Activated CD8-positive, alpha-beta memory T cell treated with anti-CD3 and anti-CD28 coated beads, Interleukin-2, amount 10 ng/mL, durations not matched to agents 7 days and 5 days (primary cell): Measurements from ENCODE around the gene HPS5. TPM values are rescaled to one million over a fixed set of nuclear protein-coding genes. Genes with fewer than 3 reads are reported as not detected.
"Not testable (repeated sequence)": the region's sequence is repeated elsewhere in the genome, so short reads cannot be mapped to it uniquely, and the experiment has no call there.

ENCODE experiments used
- ATAC-seq: fragments of 150-1000 bp; cut with Tn5 transposase; one replicate; pipeline ENCODE4 v1.10.0; 2021; ENCODE audit warnings: moderate library complexity
- CTCF ChIA-PET: fragments of 350-600 bp; sonication (Branson Sonifier 250); formaldehyde crosslinking; loops from one replicate; lab custom pipeline; 2021; ENCODE audit warnings: antibody characterized with exemption; lab: Charles Lee
- DNase-seq: peaks from one replicate; pipeline ENCODE4 v3.0.0-alpha.2; 2020
- H3K27ac Mint-ChIP-seq: one replicate; pipeline ENCODE4 v1.8.0; 2021; ENCODE audit warnings: mild to moderate bottlenecking, mixed read lengths
- H3K27me3 Mint-ChIP-seq: one replicate; pipeline ENCODE4 v1.8.0; 2021; ENCODE audit warnings: mixed read lengths
- H3K36me3 Mint-ChIP-seq: one replicate; pipeline ENCODE4 v1.8.0; 2021; ENCODE audit warnings: mild to moderate bottlenecking, mixed read lengths
- H3K4me1 Mint-ChIP-seq: one replicate; pipeline ENCODE4 v1.8.0; 2021; ENCODE audit warnings: mixed read lengths
- H3K4me3 Mint-ChIP-seq: one replicate; pipeline ENCODE4 v1.8.0; 2021; ENCODE audit warnings: mild to moderate bottlenecking, moderate library complexity, mixed read lengths
- H3K9me3 Mint-ChIP-seq: one replicate; pipeline ENCODE4 v1.8.0; 2022; ENCODE audit warnings: low read depth, mixed read lengths
- total RNA-seq, 2 experiments: library from RNA; stranded (reverse); gene quantifications; one replicate each; pipeline ENCODE4 v1.2.3, GENCODE V29; 2021

The HPS5 gene
- total RNA-seq, 2 experiments from 2014 or later = 19.3 to 19.8 TPM

- ATAC-seq = no peak
Measured at GRCh38 chr11:18285841-18286240, 36.1 kb downstream of the HPS5 start.

GRCh38 chr11:18282626-18283025 is 39.3 kb downstream of the HPS5 start:
- CTCF ChIA-PET = no interaction called here
- H3K9me3 Mint-ChIP-seq = no peaks in the 10 kb centered on the region
- peaks cover 51% of the 10 kb centered on the region for H3K36me3 Mint-ChIP-seq
- peak overlapping the region; percentile 42 for H3K27ac Mint-ChIP-seq
- no peak overlapping the region for H3K4me3 Mint-ChIP-seq
- ATAC-seq = no peak
- DNase-seq = no peak
- H3K27me3 Mint-ChIP-seq = no peaks in the 10 kb centered on the region
- peaks cover 28% of the 10 kb centered on the region for H3K4me1 Mint-ChIP-seq

More at GRCh38 chr11:18285841-18286240, 36.1 kb downstream of the HPS5 start:
- H3K27ac Mint-ChIP-seq = no peak overlapping the region
- CTCF ChIA-PET = interaction anchor here (2.1 kb wide), 1 partner anchor 42 kb away, joined by 8 read pairs; no protein-coding TSS in a partner anchor
- H3K36me3 Mint-ChIP-seq = peaks cover 45% of the 10 kb centered on the region
- DNase-seq = no peak
- peaks cover 10% of the 10 kb centered on the region for H3K4me1 Mint-ChIP-seq
- H3K4me3 Mint-ChIP-seq = no peak overlapping the region
- H3K27me3 Mint-ChIP-seq = no peaks in the 10 kb centered on the region
- H3K9me3 Mint-ChIP-seq = no peaks in the 10 kb centered on the region

DNA sequence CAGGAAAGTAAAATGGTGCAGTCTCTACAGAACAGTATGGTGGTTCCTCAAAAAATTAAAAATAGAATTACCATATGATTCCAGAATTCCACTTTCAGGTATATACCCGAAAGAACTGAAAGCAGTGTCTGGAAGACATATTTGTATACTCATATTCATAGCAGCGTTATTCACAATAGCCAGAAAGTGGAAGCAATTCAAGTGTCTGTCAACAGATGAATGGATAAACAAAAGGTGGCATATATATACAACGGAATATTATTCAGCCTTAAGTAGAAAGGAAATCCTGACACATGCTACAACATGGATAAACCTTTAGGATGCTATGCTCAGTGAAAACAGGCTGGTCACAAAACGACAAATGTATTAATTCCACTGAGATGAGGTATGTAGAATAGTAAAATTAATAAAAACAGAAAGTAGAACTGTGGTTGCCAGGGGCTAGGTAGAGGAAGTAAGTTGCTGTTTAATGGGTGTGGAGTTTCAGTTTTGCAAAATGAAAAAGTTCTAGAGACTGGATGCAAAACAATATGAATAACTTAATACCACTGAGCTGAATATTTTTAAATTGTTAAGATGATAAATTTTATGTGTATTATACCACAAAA is 41.4 kb downstream of the HPS5 start:
- Mint-ChIP-seq H3K27ac (peak overlapping the region; percentile 84), H3K4me1 (peaks cover 28% of the 10 kb centered on the region), H3K27me3 (no peaks in the 10 kb centered on the region), H3K36me3 (peaks cover 43% of the 10 kb centered on the region), H3K4me3 (peak overlapping the region; percentile 63), H3K9me3 (no peaks in the 10 kb centered on the region)
- CTCF ChIA-PET = no interaction called here
- ATAC-seq (peak; percentile 88), DNase-seq (no peak)

DNA sequence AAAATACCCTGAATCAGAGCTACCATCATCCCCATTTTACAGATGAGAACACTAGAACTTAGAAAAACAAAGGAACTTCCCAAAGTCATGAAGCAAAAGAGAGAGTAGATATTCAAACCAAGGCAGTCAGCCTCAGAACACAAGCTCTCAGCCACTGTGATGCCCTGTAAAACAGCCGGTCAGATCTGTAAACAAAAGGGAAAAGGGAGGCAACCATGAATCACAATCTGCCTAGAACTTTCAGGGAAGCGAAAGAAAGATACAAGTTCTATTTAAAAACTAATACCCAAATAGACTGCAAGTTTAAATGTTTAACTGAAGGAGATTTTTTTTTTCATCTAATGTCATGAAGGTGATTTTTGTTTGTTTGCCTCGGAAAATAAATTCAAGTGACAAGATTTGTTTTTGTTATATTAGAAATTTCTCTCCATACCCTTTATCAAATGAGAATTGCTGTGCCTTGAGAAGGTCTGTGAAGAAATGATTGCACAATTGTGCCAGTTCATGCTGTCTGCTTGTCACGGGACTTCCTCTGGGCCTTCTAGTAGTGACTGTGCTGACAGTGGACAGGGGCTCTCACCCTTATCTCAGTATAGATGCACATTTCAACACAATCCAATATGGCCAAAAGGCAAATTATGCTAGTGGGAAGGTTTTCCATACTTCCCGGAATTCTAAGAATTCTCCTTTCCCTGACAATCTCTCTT is 44.2 kb downstream of the HPS5 start:
- DNase-seq = no peak
- peak overlapping the region; percentile 4 for H3K27ac Mint-ChIP-seq
- H3K36me3 Mint-ChIP-seq = peaks cover 32% of the 10 kb centered on the region
- no peaks in the 10 kb centered on the region for H3K27me3 Mint-ChIP-seq
- CTCF ChIA-PET = interaction anchor here (3.8 kb wide), 1 partner anchor 34 kb away, joined by 15 read pairs; no protein-coding TSS in a partner anchor
- no peak for ATAC-seq
- H3K4me3 Mint-ChIP-seq = no peak overlapping the region
- H3K4me1 Mint-ChIP-seq = peaks cover 28% of the 10 kb centered on the region
- no peaks in the 10 kb centered on the region for H3K9me3 Mint-ChIP-seq

GRCh38 chr11:18271206-18271605 is 50.7 kb downstream of the HPS5 start:
- Mint-ChIP-seq H3K27ac (no peak overlapping the region), H3K27me3 (no peaks in the 10 kb centered on the region), H3K4me3 (no peak overlapping the region), H3K9me3 (no peaks in the 10 kb centered on the region), H3K4me1 (peaks cover 13% of the 10 kb centered on the region), H3K36me3 (peaks cover 1% of the 10 kb centered on the region)
- ATAC-seq = no peak
- CTCF ChIA-PET = no interaction called here
- DNase-seq = no peak

GRCh38 chr11:18270102-18270501 is 51.8 kb downstream of the HPS5 start:
- Mint-ChIP-seq H3K9me3 (no peaks in the 10 kb centered on the region), H3K4me3 (no peak overlapping the region), H3K4me1 (peaks cover 19% of the 10 kb centered on the region), H3K36me3 (peaks cover 1% of the 10 kb centered on the region), H3K27me3 (no peaks in the 10 kb centered on the region), H3K27ac (no peak overlapping the region)
- CTCF ChIA-PET = interaction anchor here (1.1 kb wide), 1 partner anchor 26 kb away, joined by 3 read pairs; no protein-coding TSS in a partner anchor
- no peak for ATAC-seq
- no peak for DNase-seq

DNA sequence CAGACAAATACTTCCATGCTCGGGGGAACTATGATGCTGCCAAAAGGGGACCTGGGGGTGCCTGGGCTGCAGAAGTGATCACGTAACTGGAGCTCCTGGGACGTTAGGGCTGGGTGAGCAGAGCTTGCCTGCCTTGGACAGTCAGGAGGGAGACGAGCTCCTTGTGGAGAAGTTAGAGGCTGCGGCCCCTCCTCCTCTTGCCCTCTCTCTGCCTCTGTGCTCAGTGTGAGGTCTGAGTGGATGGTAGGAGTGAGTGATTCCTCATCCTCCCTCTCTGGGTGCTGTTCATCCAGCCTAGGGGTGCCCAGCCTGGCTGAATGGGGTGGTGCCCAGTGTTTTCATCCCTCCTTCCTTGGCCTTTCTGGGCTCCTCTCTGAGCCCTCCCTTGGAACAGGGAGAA is 52.7 kb downstream of the HPS5 start:
- CTCF ChIA-PET = interaction anchor here (1.7 kb wide), 1 partner anchor 25 kb away, joined by 6 read pairs; no protein-coding TSS in a partner anchor
- not testable (repeated sequence) for H3K27ac Mint-ChIP-seq, H3K9me3 Mint-ChIP-seq

DNA sequence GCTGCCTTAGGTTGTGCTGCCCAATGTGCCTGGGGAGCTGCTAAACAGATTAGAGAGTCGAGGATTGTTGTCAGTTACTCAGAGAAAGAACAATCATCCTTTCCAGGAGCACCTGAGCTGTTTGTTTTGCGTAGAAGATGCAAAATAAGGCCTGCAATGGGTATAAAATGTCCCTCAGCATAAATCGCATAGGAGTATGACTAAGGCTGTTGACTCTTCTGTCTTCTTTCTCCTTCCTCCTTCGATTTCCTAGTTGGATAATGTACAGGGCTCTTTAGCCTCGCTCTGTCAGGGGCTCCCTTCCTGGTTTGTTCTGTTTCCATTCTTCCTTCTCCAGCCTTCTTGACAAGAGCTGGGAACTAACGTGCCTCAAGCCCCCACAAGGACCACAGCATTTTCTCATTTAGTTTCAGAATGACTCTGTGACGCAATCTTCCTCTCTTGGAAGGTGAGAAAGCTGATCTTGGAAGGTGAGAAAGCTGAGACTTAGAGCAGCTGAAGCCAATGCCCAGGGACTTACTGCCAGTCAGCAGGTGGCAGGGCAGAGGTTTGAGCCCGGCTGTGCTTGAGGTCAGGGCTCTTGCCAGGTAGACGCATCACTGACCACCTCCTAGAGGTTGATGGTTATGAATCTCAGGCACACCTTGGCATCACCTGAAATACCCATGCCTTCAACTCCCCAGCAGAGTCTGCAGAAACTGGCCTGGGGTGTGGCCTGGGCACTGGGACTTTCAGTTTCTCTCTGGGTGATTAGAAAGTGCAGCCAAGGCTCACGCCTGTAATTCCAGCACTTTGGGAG is 54.4 kb downstream of the HPS5 start:
- Mint-ChIP-seq H3K27ac (peak overlapping the region; percentile 74), H3K4me3 (peak overlapping the region; percentile 46), H3K4me1 (peaks cover 36% of the 10 kb centered on the region)
- not testable (repeated sequence) for H3K27me3 Mint-ChIP-seq, H3K9me3 Mint-ChIP-seq, H3K36me3 Mint-ChIP-seq, DNase-seq
- CTCF ChIA-PET = interaction anchor here (1.7 kb wide), 1 partner anchor 23 kb away, joined by 6 read pairs; no protein-coding TSS in a partner anchor
- ATAC-seq = peak; percentile 86

More for the DNA sequence above, 52.7 kb downstream of the HPS5 start:
- DNase-seq, ATAC-seq, H3K36me3 Mint-ChIP-seq, H3K27me3 Mint-ChIP-seq, H3K4me3 Mint-ChIP-seq: not testable (repeated sequence)
- peaks cover 26% of the 10 kb centered on the region for H3K4me1 Mint-ChIP-seq

GRCh38 chr11:18265949-18266348 is 56.0 kb downstream of the HPS5 start, which contains the start of gene SAA1:
SAA1 (plus strand) TSS chr11:18266264; CDS start chr11:18266888, 624 bp downstream.
- peaks cover 5% of the 10 kb centered on the region for H3K27me3 Mint-ChIP-seq
- no peaks in the 10 kb centered on the region for H3K9me3 Mint-ChIP-seq
- peaks cover 36% of the 10 kb centered on the region for H3K4me1 Mint-ChIP-seq
- DNase-seq (no peak), ATAC-seq (no peak)
- peaks cover 3% of the 10 kb centered on the region for H3K36me3 Mint-ChIP-seq
- CTCF ChIA-PET = no interaction called here
- H3K27ac Mint-ChIP-seq = peak within 1 kb of the TSS; percentile 31
- H3K4me3 Mint-ChIP-seq = no peak within 1 kb of the TSS

GRCh38 chr11:18264677-18265555 is 57.0 kb downstream of the HPS5 start:
- DNase-seq (no peak), ATAC-seq (no peak)
- no peaks in the 10 kb centered on the region for H3K9me3 Mint-ChIP-seq
- CTCF ChIA-PET = interaction anchor here (0.5 to 0.8 kb wide), 2 partner anchors 21 to 333 kb away, joined by 3 to 4 read pairs; no protein-coding TSS in a partner anchor
- H3K27me3 Mint-ChIP-seq = peaks cover 5% of the 10 kb centered on the region
- H3K4me1 Mint-ChIP-seq = peaks cover 36% of the 10 kb centered on the region
- no peak overlapping the region for H3K4me3 Mint-ChIP-seq
- no peak overlapping the region for H3K27ac Mint-ChIP-seq
- peaks cover 3% of the 10 kb centered on the region for H3K36me3 Mint-ChIP-seq

- DNase-seq (no peak), ATAC-seq (no peak)
- CTCF ChIA-PET = interaction anchor here (0.5 to 1.0 kb wide), 3 partner anchors 20 to 334 kb away, joined by 3 to 4 read pairs (median 3); no protein-coding TSS in a partner anchor
- Mint-ChIP-seq H3K9me3 (no peaks in the 10 kb centered on the region), H3K4me3 (peak overlapping the region; percentile 17), H3K4me1 (peaks cover 36% of the 10 kb centered on the region), H3K27ac (peak overlapping the region; percentile 38), H3K36me3 (peaks cover 3% of the 10 kb centered on the region), H3K27me3 (peaks cover 11% of the 10 kb centered on the region)
Measured at GRCh38 chr11:18264035-18264434, 57.9 kb downstream of the HPS5 start.

GRCh38 chr11:18262681-18263350 is 59.1 kb downstream of the HPS5 start:
- CTCF ChIA-PET = interaction anchor here (1.0 kb wide), 1 partner anchor 19 kb away, joined by 3 read pairs; no protein-coding TSS in a partner anchor
- H3K9me3 Mint-ChIP-seq, H3K36me3 Mint-ChIP-seq, ATAC-seq, DNase-seq, H3K4me3 Mint-ChIP-seq, H3K27ac Mint-ChIP-seq: not testable (repeated sequence)
- H3K4me1 Mint-ChIP-seq = peaks cover 27% of the 10 kb centered on the region
- H3K27me3 Mint-ChIP-seq = peaks cover 15% of the 10 kb centered on the region
